Left hindlimb (tissue), 1 donor: Measurements from ENCODE around the gene GPRIN1.
A peak's percentile ranks its signal among the peaks of the same experiment; 100 is the strongest.
"Not testable (repeated sequence)": the region's sequence is repeated elsewhere in the genome, so short reads cannot be mapped to it uniquely, and the experiment has no call there.

Source experiments
- DNase-seq: peaks from one replicate; pipeline ENCODE4 v3.0.0-alpha.2; 2018

The GPRIN1 gene

DNA sequence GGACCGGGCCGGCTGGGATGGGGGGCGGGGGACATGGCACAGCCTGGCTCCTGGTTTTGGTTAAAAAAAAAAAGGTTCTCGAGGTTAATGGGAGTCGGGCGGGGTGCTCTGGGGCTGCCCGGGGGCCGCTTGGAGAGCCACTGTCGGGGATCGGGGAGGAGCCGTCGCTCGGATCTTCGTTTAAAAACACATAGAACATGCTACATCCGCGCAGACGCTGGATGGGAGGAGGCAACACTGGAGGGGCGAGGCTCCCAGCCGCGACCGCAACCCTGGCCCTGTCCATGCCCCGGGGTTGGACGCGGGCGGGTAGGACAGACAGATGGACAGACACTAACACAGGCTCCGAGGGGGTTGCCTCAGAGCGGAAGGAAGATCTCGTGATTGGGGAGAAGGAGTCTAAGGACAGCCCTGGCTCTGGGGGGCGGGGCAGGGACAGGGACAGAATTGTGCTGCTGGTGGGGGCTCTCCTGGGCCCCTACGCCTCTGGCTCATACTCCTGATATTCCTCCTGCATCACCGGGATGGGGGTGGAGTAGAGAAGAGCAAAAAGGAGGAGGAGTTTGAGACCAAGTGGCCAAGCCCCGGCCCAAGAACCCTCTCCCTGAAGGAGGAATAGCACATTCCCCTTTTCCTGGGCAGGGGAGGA, 10.5 kb upstream of the GPRIN1 start:
- DNase-seq = no peak

GRCh38 chr5:176619569-176620332, 9.8 kb upstream of the GPRIN1 start:
- no peak for DNase-seq

GRCh38 chr5:176619203-176619568, 9.2 kb upstream of the GPRIN1 start:
- peak; percentile 81 for DNase-seq

DNA sequence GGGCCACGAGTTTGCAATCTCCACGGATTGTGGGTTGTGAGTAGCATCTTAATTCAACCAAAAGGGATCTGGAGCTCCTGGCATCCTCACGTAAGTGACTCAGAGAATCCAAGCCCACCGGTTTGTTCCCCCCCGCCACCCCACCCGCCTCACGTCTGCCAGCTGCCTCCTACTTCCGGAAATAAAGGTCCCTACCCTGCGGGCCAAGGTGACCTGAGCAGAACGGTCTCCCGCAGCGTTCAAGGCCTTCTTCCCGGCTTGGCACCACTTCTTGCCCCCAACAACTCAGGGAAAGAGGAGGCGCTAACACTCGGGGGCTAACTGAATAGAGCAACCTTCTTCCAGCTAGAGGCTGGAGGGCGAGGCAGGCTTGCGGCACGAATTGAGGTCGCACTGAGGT, 8.8 kb upstream of the GPRIN1 start:
- no peak for DNase-seq

DNA sequence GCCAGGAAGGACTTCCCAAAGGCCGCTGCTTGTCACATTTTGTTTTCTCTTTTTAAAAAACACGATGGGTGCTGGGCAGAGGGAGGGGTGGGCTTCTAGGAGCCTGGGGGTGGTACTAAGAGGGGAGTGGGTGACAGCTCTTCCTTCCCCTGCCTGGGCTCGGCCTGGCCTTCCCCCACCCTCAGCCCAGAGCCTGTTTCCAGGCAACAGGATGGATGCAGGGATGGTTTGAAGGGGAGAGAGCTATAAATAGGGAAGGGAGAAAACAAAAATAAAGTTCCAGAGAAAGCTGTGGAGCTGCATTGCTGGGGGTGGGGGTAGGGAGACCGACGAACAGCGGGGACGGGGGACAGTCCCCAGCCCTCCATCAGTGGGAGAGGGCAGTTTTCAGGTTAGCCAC, 6.6 kb upstream of the GPRIN1 start:
- DNase-seq = no peak

DNA sequence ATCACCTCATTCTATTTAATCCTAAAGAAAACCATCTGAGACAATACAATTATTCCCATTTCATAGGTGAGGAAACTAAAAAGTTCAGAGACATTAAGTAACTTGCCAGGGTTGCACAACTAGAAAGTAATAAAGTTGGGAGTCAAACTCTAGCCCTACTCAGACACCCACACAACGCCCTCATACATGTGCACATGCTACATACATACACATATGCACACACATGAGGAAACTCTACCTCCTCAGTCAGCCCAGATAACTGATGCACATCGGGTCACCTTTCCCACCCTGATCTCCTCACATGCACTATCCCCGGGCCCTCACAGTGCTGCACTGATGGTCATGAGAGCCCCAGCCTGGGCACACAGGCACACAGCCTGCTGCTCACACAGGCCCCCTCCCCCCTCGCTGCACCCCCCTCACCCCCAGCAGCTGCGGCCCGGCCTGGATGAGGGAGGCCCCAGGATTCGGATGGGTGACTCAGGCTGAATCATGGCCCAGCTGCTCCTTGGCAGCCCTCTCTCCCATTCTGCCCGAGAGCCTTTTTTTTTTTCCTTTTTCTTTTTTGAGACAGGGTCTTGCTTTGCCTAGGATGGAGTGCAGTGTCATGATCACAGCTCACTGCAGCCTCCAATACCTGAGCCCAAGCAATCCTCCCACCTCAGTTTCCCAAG, 5.0 kb upstream of the GPRIN1 start:
- no peak for DNase-seq

DNA sequence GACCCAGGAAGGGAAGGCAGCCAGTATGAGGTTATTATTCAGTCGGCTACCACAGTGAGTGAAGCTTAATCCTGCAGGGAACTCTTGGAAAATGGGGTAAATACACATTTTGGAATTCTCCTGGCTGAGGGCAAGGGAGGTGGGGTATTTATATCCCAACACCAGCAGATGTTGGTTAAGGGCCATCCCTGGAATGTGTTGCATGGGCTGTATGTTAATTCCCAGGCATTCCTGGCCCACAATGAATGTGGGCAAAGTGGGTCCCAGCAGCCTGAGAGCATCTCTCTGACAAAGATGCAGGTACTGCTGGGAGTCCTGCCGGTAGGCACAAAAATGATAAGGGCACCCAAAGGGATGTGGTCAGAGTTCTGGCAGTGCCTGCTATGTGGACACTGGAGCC, 2.9 kb upstream of the GPRIN1 start:
- DNase-seq = no peak

DNA sequence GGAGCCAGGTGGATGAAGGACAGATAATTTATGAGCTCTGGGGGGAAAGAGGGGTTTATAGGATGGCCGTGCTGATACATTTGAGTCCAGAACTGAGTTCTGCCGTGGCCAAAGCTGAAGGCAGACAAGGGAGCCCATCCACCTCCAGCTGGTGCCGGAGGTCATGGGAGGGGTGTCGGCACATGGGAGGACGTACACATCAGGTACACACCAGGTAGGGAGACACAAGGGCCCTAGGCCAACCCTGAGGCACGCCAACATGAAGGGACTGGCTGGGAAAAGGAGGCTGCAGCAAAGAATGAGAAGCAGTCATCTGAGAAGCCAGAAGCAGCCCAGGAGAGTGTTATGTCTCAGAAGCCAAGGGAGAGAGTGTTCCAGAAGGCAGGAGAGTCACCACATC, 2.1 kb upstream of the GPRIN1 start:
- DNase-seq = no peak

DNA sequence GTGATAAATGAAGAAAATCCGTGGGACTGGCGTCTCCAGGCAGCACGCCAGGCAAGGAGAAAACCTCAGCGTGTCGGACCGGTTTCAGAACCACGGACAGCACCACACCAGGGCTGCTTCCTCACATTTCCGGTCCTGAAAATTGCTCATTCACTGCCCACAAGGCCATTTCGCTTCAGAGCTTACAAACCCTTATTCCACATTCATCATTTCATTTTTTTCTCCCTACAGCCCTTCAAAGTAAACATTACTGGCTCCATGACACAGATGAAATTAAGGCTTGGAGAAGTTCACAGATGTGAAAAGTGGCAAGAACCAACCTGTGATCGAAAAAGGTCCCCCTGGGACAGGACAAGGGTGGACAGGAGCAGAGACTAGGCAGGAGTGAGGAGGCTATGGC, 1.5 kb upstream of the GPRIN1 start:
- DNase-seq = peak; percentile 81

- no peak for DNase-seq
Measured at GRCh38 chr5:176610435-176610773, 448 bp upstream of the GPRIN1 start.

- no peak for DNase-seq
Measured at GRCh38 chr5:176608937-176609723, 826 bp downstream of the GPRIN1 start.

GRCh38 chr5:176608142-176608705, 1.7 kb downstream of the GPRIN1 start:
- DNase-seq = no peak

DNA sequence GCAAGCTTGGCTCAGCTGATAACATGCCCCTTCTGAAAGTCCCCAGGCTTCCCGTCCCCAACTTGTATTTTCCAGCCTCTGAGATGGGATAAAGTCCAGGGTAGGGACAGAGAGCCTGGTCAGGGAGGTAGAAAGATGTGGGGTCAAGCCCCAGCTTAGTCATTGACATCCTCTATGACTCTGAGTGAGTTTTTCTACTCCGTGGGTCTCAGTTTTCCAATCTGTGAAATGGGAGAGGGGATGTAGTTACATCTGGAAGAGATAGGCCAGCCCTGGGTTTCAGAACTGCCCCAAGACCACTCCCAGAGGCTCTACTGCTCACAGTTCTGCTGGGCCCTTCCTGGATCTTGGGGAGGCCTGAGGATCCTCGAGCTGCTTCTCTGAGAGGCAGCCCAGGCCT, 3.1 kb downstream of the GPRIN1 start:
- DNase-seq = no peak

DNA sequence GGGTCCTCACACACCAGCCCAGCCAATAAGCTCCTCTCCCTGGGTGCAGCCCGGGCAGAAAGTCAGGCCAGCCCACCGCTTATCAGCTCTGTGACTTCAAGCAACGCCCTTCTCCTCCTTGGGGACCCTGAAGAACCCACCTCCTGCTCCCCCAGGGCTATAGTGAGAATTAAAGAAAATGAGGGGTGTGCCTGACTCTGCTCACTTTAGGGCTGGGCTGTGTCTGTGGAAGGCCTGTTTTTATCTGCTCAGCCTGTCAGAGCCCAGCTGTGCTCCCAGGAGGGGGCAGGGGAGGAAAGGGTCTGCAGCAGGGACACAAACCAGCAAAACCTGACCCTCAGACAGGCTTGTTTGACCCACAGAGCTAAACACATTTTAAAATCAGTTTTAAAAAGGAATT, 3.9 kb downstream of the GPRIN1 start:
- DNase-seq = no peak

- no peak for DNase-seq
Measured at GRCh38 chr5:176603091-176603490, 6.9 kb downstream of the GPRIN1 start.

- no peak for DNase-seq
Measured at GRCh38 chr5:176601901-176602482, 8.0 kb downstream of the GPRIN1 start.

DNA sequence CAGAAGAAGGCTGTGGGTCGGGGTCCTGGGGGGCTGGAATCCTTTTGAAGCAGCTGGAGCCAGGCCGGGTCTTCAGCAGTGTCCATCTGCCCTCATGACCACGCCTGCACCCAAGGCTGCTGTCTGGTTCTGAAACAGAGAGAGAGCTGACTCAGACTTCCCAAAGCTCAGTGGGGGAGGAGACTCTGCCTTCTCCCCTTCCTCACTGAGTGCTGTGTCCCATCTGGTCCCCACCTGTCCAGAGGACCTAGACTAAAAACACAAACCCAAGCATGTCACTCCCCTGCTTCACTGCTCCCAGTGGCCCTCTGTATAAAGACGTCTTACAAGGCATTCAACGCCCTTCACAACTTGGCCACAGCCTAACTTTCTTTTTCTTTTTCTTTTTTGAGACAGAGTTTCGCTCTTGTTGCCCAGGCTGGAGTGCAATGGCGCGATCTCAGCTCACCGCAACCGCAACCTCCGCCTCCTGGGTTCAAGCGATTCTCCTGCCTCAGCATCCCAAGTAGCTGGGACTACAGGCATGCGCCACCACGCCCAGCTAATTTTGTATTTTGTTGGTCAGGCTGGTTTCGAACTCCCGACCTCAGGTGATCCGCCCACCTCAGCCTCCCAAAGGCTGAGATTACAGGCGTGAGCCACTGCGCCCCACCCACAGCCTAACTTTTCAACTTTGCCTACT, 10.1 kb downstream of the GPRIN1 start:
- not testable (repeated sequence) for DNase-seq

DNA sequence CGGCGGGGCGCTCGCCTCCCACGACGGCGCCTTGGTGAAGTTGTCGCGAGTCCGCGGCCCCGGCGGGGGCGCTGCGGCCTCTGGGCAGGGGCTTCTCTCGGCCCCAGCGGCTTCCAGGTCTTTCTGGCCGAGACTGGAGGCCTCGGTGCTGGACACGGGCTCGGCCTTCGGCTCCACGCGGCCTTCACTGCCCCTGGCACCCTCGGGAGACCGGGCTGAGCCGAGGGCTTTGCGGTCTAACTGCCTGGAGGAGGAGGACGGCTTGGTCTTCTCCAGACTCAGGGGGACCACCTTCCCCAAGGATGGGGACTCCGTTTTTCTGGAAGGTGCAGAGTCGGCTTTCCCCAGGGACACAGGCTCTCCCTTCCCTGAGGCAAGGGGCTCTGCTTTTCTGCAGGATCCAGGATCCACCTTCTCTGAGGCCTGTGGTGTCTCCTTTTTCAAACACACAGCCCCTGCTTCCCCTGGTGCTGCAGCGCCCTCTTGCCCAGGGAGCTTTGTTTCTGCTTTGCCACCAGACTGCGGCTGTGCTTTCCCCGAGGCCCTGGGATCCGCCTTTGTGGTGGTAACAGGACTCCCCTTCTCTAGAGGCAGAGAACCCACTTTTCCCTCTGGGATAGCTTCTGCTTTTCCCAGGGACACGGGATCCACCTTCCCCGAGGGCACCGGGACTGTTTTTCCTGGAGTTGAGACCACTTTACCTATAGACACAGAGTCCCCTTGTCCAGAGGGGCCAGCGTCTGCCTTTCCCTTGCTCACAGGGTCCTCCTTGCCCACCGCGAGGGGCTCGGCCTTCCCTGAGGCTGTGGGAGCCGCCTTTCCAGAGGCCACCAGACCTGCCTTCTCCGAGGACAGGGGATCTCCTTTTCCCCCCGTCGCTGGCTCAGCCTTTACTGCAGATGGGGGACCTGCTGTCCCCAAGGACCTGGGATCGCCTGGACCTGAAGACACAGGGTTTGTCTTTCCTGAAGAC, 12.3 kb downstream of the GPRIN1 start:
- no peak for DNase-seq

DNA sequence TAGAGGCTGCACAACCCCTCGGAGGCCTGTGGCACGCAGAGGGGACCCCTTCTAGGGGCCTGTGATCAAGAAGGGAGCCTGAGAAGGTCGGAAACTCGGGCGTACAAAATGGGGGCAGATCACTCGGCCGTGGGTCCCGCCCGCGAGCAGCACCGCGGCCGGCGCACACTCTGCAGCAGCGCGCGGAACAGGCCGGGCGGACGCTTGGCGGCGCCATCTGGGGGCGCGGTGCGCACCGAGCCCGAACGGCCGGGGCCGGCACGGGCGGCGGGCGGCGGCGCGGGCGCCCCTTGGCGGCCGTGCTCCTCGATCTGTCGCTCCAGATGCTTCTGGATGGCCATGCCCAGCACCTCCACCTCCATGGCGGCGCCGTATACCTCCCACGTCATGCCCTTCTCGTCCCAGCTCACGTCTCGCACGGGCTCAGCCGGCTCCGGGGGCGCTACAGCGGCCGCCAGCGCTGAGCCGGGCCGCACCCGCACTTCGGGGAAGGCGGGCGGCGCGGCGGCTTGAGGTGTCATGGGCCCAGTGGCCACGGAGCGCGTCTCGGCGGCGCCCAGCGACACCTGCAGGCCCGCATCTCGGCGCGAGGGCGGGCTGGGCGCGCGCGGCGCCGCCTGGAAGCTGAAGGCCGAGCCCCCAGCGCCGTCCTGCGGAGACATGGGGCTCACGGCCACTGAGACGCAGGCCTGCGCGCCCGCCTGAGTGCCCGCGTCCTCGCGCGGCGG, 13.1 kb downstream of the GPRIN1 start:
- peak; percentile 59 for DNase-seq

DNA sequence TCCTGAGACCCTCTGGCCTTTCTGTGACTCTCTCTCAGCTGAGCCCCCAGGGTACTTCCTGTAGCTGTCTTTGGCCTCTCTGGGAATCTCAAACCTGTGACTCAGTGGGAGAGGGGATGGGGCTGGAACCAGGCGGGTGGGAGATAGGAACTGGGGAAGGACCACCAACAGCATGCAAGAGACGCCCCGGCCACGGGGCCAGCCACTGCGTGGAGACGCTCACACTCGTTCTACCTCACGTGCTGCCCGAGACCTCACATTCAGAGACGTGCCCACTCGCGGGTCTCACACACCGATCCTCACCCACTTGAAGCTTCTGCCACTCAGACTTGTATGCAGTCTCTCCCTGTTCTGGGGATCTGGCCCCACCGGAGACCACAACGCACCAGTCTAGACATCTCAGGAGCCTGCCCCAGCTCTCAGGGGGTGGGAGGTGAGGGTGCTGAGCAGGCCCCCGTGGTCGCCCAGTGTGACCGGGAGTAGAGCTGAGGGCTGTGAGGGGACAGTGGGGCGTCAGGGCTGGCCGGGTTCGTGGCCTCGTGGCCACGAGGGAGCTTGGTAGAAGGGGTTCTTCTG, 13.8 kb downstream of the GPRIN1 start:
- no peak for DNase-seq
